SK-N-SH (cell line): Measurements from ENCODE around the gene TCFL5.
A peak's percentile ranks its signal among the peaks of the same experiment; 100 is the strongest.

Experiments used
- CTCF ChIP-seq: fragments of 200-600 bp; sonication (generic); IDR thresholded peaks from 2 replicates; pipeline ENCODE4 v1.6.1; 2017; ENCODE audit warnings: antibody characterized with exemption, mild to moderate bottlenecking, moderate library complexity
- EP300 ChIP-seq, 2 experiments: IDR thresholded peaks; 2 replicates each; pipeline versions ENCODE4 v1.4.0 to v1.6.1; 2012; ENCODE audit warnings: borderline replicate concordance in 1 of 2, low read depth in 1 of 2, low read length in 1 of 2
- EZH2phosphoT487 ChIP-seq: fragments of 200-600 bp; sonication (generic); IDR thresholded peaks from 2 replicates; pipeline ENCODE4 v1.6.1; 2017; ENCODE audit warnings: low read depth, mixed run types, mild to moderate bottlenecking, antibody characterized with exemption, moderate library complexity, borderline replicate concordance
- FOXM1 ChIP-seq: IDR thresholded peaks from 2 replicates; pipeline ENCODE4 v1.4.0; 2012; ENCODE audit warnings: low read depth, mild to moderate bottlenecking
- GABPA ChIP-seq: IDR thresholded peaks from 2 replicates; pipeline ENCODE4 v1.4.0; 2012; ENCODE audit warnings: low read depth, mild to moderate bottlenecking
- GATA2 ChIP-seq: sonication (generic); formaldehyde crosslinking; IDR thresholded peaks from 2 replicates; pipeline ENCODE4 v1.5.0; 2020; ENCODE audit warnings: mild to moderate bottlenecking, missing genetic modification reagents
- JUND ChIP-seq: IDR thresholded peaks from 2 replicates; pipeline ENCODE4 v1.4.0; 2012
- POLR2AphosphoS5 ChIP-seq: IDR thresholded peaks from 2 replicates; pipeline ENCODE4 v1.6.1; 2012; ENCODE audit warnings: low read depth, low read length
- RAD21 ChIP-seq: IDR thresholded peaks from 2 replicates; pipeline ENCODE4 v1.6.1; 2012; ENCODE audit warnings: mild to moderate bottlenecking, low read length
- REST ChIP-seq: IDR thresholded peaks from 2 replicates; pipeline ENCODE4 v1.6.1; 2012; ENCODE audit warnings: mild to moderate bottlenecking, low read depth, low read length, moderate library complexity
- SIN3A ChIP-seq: IDR thresholded peaks from 2 replicates; pipeline ENCODE4 v1.6.1; 2012; ENCODE audit warnings: low read depth, mild to moderate bottlenecking, low read length, moderate library complexity, borderline replicate concordance
- USF1 ChIP-seq: IDR thresholded peaks from 2 replicates; pipeline ENCODE4 v1.4.0; 2012; ENCODE audit warnings: low read depth, borderline replicate concordance
- USF2 ChIP-seq: fragments of 150-350 bp; IDR thresholded peaks from 2 replicates; pipeline ENCODE4 v1.6.1; 2017; ENCODE audit warnings: antibody characterized with exemption, low read length, low read depth, borderline replicate concordance

- TF ChIP-seq CTCF (no peak), USF2 (no peak), POLR2AphosphoS5 (no peak), EP300 (IDR thresholded peaks at IDR 0.05; ENCODE audit: borderline replicate concordance in 1 of 2, low read depth in 1 of 2, low read length in 1 of 2) (no peak), SIN3A (no peak), EZH2phosphoT487 (no peak), REST (peak; percentile 61; the same call in 1 of the 2 replicates), GATA2 (CRISPR knock-in tag) (no peak), FOXM1 (no peak), GABPA (no peak), USF1 (no peak), RAD21 (no peak), JUND (no peak)
Measured at GRCh38 chr20:62819494-62820174, 42.0 kb downstream of the TCFL5 start.
